Colonic mucosa (tissue), 4 donors: Measurements from ENCODE around the gene EFCAB14. TPM values are rescaled to one million over a fixed set of nuclear protein-coding genes. Genes with fewer than 3 reads are reported as not detected.

Source experiments
- DNase-seq: peaks from one replicate; pipeline ENCODE4 v3.0.0-alpha.2; 2020
- H3K27ac ChIP-seq: fragments of 200-600 bp; one replicate; pipeline ENCODE4 v1.8.0; 2021
- H3K27me3 ChIP-seq: fragments of 200-600 bp; one replicate; pipeline ENCODE4 v1.8.0; 2021
- H3K36me3 ChIP-seq: fragments of 200-600 bp; one replicate; pipeline ENCODE4 v1.8.0; 2021
- H3K4me1 ChIP-seq: fragments of 200-600 bp; one replicate; pipeline ENCODE4 v1.8.0; 2021; ENCODE audit warnings: mild to moderate bottlenecking
- H3K4me3 ChIP-seq: fragments of 200-600 bp; one replicate; pipeline ENCODE4 v1.8.0; 2021
- H3K9ac ChIP-seq, 2 donors: one replicate each; pipeline ENCODE4 v1.7.0; 2013; ENCODE audit warnings: control low read depth in 2 of 2, low read depth in 2 of 2, low read length in 2 of 2
- H3K9me3 ChIP-seq: fragments of 200-600 bp; one replicate; pipeline ENCODE4 v1.8.0; 2021
- intact Hi-C: fragments of 100-400 bp; cut with DNase I; formaldehyde crosslinking; loops from one replicate; pipeline ENCODE4 v1.14.1; 2022
- total RNA-seq, 2 donors: library from RNA; stranded (reverse); fragmentation: NEBNext Ultra II Directional in 1 of 2; extraction: Animal tissue kit (Norgen Biotek cat#: 25700) in 1 of 2; gene quantifications; one replicate each; pipeline ENCODE4 v1.2.1, GENCODE V29; 2021
- TF ChIP-seq, protein P1 (sequence below): fragments of 200-600 bp; IDR thresholded peaks from one replicate; pipeline ENCODE4 v1.8.0; 2022; ENCODE audit warnings: antibody characterized with exemption, mild to moderate bottlenecking
- donor health status: healthy.
- donor health status: DM: no; HTN: no; CAD: no.
- donor health status: DM: no; HTN: no; CAD: no.

EFCAB14 gene
- total RNA-seq, 2 donors from 2014 or later, result 87.4 to 114 TPM

DNA sequence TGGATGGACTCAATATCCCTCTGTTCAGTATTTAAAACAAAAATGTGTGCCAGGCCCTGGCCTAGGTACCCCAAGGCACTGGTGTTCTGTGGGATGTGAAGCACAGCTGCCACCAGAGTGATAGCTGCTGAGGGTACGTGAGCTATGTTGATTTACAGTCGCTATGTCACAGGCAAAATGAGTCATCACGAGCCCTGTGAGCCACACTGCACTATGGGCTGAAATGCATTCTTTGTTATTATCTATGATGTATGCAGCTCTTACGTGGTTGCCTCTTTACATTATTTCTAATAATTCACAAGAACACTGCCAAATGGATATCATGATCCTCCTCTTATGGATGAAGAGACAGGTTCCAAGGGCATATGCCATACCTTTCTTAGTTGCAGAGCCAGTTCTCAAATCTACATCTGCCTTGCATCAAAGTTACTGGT lies 45.1 kb downstream of the EFCAB14 start:
- intact Hi-C loops, result no loop called here
- no peak for DNase-seq

DNA sequence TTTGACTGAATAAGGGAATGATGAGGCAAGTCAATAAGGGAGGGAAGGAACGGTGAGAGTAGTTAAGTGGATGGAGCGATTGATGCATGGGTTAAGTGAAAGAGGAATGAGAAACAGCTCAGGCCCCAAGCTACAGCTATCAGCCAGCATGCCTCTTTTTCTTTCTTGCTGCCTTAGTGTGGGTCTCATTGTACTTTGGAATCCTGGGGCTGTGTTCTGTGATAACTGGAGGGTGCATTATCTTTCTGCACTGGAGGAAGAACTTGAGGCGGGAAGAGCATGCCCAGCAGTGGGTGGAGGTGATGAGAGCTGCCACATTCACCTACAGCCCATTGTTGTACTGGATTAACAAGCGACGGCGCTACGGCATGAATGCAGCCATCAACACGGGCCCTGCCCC lies 46.2 kb downstream of the EFCAB14 start:
- TF ChIP-seq, protein P1, sequence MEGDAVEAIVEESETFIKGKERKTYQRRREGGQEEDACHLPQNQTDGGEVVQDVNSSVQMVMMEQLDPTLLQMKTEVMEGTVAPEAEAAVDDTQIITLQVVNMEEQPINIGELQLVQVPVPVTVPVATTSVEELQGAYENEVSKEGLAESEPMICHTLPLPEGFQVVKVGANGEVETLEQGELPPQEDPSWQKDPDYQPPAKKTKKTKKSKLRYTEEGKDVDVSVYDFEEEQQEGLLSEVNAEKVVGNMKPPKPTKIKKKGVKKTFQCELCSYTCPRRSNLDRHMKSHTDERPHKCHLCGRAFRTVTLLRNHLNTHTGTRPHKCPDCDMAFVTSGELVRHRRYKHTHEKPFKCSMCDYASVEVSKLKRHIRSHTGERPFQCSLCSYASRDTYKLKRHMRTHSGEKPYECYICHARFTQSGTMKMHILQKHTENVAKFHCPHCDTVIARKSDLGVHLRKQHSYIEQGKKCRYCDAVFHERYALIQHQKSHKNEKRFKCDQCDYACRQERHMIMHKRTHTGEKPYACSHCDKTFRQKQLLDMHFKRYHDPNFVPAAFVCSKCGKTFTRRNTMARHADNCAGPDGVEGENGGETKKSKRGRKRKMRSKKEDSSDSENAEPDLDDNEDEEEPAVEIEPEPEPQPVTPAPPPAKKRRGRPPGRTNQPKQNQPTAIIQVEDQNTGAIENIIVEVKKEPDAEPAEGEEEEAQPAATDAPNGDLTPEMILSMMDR, result no peak
- no peaks in the 10 kb centered on the region for H3K27me3 ChIP-seq
- H3K4me1 ChIP-seq, result no peaks in the 10 kb centered on the region
- H3K9ac ChIP-seq, result no peak overlapping the region
- no peak for DNase-seq
- H3K4me3 ChIP-seq, result no peak overlapping the region
- H3K27ac ChIP-seq, result no peak overlapping the region
- no peaks in the 10 kb centered on the region for H3K36me3 ChIP-seq
- no peaks in the 10 kb centered on the region for H3K9me3 ChIP-seq
- intact Hi-C loops, result no loop called here

More for the DNA sequence above, 45.1 kb downstream of the EFCAB14 start:
- Histone ChIP-seq H3K4me1 (no peaks in the 10 kb centered on the region), H3K9ac (no peak overlapping the region), H3K4me3 (no peak overlapping the region), H3K9me3 (no peaks in the 10 kb centered on the region), H3K36me3 (no peaks in the 10 kb centered on the region), H3K27me3 (no peaks in the 10 kb centered on the region), H3K27ac (no peak overlapping the region)
- TF ChIP-seq, protein P1, result no peak

DNA sequence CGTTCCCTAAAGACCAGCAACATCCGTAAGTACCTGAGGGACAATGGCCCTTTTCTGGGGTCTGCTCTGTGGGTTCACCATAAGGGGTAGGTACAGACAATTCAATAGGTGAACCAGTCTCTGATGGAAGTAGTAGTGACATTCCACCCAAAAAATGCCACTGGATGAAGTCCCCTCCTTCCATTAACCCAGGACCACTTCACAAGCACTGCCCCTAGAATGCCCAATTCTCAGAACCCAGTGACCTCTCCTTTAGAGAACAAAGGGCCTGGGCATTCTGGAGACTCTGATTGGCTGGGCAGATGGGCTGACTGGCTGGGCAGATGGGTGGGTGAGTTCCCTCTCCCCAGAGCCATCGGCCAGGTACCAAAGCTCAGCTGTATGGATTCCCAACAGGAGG lies 47.4 kb downstream of the EFCAB14 start, which contains the start of gene TEX38:
Gene TEX38 (plus strand): TSS at position 301 of the 400 bp plus-strand sequence. CDS start 81 bp downstream, at position 382.
- TF ChIP-seq, protein P1, result no peak
- H3K27me3 ChIP-seq, result no peaks in the 10 kb centered on the region
- H3K4me1 ChIP-seq, result peaks cover 4% of the 10 kb centered on the region
- H3K9ac ChIP-seq, result no peak within 1 kb of the TSS
- intact Hi-C loops, result no loop called here
- no peaks in the 10 kb centered on the region for H3K36me3 ChIP-seq
- no peak within 1 kb of the TSS for H3K4me3 ChIP-seq
- H3K27ac ChIP-seq, result no peak within 1 kb of the TSS
- no peak for DNase-seq
- H3K9me3 ChIP-seq, result no peaks in the 10 kb centered on the region

DNA sequence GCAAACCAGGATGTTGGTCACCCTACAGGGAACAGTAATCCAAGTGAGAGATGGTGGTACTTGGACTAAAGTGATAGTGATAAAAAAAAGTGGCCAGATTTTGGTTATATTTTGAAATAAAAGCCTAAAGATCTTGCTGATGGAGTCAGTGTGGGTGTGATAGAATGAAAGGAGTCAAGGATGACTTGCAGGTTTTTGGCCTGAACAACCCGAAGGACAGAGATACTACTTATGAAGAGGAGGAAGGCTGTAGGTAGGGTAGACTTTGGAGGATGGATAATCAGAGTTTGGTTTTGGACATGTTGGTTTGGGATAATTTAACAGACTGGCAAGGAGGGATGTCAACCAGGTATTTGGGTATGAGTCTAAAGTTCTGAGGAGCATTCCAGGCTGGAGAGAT lies 48.8 kb downstream of the EFCAB14 start:
- TF ChIP-seq, protein P1, result no peak
- Histone ChIP-seq H3K4me3 (no peak overlapping the region), H3K9me3 (no peaks in the 10 kb centered on the region), H3K27ac (no peak overlapping the region), H3K4me1 (peaks cover 7% of the 10 kb centered on the region), H3K9ac (no peak overlapping the region), H3K27me3 (no peaks in the 10 kb centered on the region), H3K36me3 (no peaks in the 10 kb centered on the region)
- intact Hi-C loops, result no loop called here
- DNase-seq, result no peak

DNA sequence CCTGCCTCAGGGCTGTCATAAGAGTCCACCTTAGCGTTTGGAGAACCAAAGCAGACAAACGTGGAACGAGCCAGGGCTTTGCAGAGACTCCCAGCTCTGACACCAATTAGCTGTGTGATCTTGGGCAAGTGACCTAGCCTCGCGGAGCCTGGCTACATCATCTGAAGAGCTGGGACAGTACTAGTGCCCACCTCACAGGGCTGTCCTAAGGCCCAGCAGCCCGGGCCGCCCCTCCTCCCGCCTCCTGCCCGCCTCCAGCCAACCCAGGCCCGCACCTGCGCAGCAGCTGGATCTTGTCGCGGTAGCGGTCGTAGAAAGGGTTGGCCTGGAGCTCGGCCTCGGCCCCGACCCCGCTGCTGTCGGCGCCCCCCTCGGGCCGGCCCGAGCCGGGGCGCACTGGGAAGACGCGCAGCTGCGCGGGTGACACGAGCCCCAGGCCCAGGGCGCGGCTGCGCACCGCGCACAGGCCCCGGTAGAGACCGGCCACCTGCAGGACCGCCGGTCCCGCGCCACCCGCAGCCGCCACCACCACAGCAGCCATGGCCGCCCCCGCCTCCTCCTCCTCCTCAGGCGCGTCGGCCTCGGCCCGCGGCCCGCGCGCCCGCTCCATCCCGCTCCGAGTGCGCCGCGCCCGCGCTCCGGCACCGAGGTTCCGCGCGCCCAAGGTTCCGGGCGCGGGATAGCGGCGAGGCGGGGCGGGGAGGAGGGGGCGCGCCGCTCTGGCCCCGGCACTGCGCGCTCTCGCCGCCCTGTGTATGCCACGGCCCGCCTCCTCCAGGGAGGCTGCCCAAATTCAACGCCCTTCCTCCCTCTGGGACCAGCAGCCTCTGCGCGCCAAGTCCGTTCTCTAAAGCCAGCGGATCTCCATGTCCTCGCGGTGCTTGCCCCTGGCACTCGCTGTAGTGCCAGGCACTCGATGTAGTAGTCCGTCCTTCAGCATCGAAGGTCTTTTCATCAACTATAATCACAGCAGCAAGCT lies 50.8 kb downstream of the EFCAB14 start, which contains the start of gene ATPAF1:
Gene ATPAF1 (minus strand): TSS at position 583 of the 979 bp plus-strand sequence. CDS start 42 bp downstream, at position 541.
- Histone ChIP-seq H3K27me3 (no peaks in the 10 kb centered on the region), H3K36me3 (peaks cover 5% of the 10 kb centered on the region), H3K9ac (peak within 1 kb of the TSS; percentile 79 to 89), H3K27ac (peak within 1 kb of the TSS; percentile 70), H3K4me3 (peak within 1 kb of the TSS; percentile 89), H3K4me1 (peaks cover 7% of the 10 kb centered on the region), H3K9me3 (no peaks in the 10 kb centered on the region)
- intact Hi-C loops, result no loop called here
- TF ChIP-seq, protein P1, result no peak
- DNase-seq, result peak; percentile 77
